HG03066 (cell line): ENCODE measurements around the gene DGKI.

ENCODE experiments used
- ATAC-seq: cut with Tn5 transposase; IDR thresholded peaks from one replicate; pipeline ENCODE4 v1.9.1; 2021; ENCODE audit warnings: low read depth; ENCODE audit not compliant: unreplicated experiment

The DGKI gene

DNA sequence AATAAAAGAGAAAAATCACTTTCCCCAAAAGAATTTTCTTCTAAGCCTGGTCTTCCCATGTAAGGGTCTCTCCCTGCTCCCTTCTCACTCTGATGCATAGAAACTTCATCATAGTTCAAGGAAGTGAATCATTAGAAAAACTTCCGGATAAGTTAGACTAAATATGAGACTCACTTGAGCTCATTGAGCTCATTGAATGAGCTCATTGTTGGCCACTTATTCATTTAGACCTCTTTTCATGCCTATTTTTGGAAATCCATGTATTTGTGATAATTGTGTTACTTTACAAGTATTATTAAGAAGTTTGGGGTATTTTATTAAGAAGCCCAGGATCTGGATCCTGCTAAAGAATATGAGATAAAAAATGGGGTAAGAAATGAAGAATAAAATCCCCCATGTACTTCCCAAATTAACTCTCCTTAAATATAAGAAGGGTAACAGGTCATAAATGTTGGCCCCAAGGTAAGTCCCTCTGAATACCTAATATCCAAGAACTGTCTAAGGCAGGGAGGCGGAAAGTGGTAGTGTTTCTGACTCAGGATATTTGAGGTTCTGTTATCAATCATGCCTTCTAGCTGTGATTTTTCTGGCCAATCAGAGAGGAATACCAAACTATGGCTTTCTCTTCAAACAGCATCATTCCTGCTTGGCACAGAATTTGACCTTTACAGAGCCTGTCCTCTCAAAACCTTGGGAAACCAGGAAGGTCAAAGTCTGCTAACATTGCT is 266.7 kb downstream of the DGKI start:
- ATAC-seq = no peak

DNA sequence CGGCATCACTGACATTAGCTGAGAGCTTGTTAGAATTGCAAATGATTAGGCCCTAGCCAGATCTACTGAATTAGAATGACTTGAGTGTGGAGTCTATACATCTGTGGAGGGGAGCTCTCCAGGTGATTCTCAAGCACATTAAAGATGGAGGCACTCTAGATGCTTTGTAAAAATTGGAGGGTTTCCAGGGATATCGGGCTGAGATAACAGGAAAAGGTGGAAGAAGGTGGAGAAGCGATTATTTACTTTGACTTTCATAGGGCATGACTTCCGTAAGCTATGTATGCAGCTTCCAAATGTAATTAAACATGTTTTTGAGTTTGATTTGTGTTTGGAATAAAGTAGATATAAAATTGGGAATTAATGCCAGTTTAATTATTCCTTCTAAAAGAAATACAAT is 268.2 kb downstream of the DGKI start:
- ATAC-seq = no peak

DNA sequence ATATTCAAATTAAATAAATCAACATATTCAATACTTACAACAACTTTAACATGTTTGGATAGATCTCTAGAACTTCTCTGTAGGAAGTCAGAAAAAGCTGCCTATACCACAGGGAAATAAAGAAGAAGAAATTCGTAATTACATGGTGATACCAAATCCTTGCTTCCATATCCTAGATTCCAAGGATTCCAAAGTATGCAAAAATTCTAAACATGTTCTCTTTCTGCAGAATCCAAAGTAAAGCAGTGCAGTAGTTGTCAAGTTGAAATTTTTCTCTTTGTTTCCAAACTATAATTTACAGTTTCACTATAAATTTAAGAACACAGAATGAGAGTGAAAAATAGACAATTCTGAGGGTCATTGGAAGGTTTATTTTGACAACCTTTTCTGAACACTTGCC is 269.6 kb downstream of the DGKI start:
- no peak for ATAC-seq

DNA sequence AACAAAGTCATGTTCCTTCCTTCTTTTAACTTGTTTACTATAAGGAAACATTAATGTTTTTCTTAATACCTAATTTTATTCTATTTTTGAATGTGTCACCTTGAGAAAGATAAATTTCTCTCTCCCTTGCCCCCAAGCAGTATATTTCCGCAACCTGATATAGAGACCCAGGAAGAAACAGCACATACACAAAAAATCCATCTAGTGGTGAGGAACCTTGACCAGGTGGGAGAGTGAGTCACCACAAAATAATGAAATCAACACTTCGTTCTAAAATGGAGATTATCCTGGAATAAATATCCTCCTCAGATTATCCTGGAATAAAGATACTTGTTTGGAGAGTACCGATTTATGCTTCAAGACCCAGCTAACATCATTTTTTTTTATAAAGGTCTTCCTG is 270.3 kb downstream of the DGKI start:
- no peak for ATAC-seq

DNA sequence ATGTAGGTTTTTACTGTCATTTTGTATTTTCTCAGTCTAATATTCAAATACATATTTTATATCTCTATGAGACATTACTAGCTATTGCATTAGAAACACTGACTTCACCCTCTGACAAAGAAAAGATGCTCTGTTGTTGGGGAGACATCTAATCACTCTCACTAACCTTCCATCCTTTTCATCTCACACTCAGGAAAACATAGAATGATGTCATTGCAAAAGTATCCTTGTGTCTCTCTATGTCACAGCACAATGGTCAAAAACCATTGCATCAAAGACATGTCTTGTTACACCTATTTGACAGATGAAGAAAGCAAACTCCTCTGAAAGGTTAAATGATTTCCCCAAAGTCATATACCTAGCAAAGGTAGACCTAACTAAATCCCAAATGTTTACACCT is 272.0 kb downstream of the DGKI start:
- ATAC-seq = no peak

DNA sequence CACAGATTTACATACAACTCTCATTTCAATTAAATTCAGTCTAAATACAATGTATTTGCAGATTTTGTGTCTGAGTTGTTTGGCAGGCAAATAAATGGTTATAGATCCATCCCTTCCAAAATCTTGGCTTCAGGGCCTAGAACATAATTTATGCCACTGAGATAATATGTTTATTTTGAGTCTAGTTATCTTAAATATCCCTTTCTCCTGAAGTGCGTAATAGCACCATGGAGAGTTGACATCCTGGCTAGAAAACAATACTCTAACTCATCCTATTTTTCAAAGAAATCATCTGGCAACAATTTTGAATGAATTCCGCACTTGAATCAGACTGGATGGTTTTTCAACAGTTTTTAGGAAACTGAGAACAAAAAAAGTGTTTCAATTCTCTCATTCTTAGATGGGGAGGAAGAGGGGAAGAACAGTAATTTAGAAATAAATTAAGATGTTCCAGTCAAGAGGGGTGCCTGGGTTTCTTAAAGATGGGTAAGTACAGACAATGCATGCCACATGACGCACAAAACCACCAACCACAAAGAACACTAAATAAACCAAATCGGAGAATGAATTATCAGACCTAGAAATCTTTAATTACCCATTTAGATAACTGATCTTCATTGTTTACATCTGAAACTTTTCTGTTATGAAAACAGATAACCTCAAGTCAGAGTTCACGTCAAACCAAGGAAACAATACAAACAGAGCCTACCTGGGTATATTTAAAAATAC is 274.6 kb downstream of the DGKI start:
- no peak for ATAC-seq

DNA sequence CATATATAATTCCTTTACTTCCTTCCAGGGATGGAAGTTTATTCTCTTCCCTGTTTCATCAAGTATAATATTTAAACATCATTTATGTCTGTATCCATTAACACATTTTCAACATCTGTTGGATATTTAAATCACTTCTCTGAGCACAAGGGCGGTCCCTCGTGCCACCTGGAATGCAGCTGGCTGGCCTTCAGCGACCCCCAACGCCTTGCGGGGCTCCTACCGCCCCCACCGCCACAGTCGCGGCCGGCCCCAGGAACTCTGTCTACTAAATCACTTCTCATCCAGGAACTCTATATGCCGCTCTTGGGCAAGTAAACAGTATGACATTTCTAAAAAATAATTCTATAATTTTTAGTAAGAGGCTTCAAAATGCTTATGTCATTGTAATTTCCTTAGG is 282.1 kb downstream of the DGKI start:
- no peak for ATAC-seq

DNA sequence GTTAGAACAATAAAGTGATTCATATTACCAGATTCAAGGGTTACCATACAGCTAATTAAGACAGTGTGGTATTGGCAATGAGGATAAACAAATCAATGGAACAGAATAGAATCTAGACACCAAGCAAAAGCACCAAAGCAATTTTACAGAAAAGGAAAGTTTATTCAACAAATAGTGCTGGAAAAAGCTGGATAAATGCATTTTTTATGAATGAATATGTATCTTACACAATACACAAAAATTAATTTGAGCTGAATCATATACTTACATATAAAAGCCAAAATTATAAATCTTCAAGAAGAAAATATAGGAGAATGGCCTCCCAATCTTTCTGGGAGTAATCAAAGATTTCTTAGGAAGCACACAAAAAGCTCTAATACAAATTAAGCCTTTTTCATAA is 282.8 kb downstream of the DGKI start:
- no peak for ATAC-seq

DNA sequence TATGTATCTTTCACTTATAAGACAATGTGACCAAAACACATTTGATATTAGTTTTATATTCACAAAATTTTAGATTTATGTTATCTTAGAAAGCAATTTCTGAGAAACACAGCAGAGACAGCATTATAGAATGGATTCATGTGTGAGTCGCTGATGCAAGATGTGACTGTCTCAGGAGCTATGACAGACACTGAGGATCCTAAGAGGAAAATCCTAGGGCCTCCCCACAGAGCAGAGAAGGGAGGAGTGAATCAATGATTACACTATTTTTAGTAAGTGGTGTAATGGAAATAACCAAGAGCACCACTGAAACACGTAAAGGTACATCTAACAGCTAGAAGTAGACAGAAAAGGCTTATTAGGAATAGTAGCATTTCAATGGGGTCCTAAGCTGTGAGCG is 299.3 kb downstream of the DGKI start:
- no peak for ATAC-seq

DNA sequence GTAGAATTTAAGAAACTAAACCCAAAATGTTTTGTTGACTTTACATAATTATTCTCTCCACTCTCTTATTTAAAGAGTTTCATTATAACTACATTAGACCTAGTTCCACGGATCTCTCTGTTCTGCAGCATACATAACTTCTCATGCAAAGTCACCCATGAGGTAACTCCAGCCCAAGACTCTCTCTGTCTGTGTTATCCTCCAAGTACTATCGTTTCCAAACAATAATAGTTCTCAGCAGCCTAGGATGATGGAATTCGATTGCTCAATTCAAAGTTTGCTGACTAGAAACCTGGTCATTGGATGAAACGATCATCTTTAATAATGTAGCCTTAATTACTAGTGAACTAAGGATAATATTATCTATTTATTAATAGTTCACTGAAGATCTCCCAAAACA is 300.1 kb downstream of the DGKI start:
- no peak for ATAC-seq

DNA sequence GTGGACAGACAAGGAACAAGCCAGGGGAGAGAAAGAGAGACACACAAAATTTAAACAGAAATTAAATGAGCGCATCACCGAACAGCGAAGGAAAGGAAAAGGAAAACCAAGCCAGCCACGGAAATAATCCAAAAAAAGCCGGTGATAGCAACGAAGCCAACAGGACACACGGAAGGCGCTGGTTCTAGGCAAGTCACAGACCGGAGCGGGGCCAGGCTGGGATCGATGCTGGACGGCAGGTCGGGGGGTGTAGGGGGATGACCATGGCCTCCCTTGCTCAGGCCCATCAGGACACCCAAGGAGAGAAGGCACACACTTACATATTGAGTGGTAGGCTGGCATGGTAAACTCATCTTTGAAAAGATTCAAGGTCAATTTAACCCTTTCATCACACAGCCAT is 300.8 kb downstream of the DGKI start:
- no peak for ATAC-seq

DNA sequence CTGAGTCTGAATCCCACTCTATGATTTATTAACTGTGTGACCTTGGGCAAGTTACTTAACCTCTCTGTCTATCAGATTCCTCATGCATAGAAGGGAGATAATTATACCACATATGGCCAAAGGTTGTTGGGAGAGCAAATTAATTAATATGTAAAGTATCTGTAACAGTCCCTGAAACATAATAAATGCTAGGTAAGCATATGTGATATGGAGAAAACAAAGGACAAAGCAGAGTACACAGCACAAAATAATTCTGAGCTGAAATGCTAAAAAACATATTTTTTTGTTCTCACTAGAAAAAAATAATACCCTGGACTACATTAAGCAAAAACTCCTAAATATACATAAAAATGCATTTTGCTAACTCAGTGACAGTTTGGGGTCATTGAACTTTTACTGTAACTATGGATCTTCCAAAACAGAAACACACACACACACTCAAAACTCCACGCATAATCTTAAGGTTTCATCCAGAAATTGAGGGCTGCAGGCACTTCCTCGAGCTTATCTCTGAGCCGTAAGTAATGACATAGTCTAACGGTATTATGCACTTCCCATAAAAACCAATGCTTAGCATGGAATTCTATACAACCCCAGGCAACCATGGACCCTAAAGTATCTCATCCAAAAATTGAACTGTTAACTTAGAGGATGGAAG is 301.6 kb downstream of the DGKI start:
- no peak for ATAC-seq

DNA sequence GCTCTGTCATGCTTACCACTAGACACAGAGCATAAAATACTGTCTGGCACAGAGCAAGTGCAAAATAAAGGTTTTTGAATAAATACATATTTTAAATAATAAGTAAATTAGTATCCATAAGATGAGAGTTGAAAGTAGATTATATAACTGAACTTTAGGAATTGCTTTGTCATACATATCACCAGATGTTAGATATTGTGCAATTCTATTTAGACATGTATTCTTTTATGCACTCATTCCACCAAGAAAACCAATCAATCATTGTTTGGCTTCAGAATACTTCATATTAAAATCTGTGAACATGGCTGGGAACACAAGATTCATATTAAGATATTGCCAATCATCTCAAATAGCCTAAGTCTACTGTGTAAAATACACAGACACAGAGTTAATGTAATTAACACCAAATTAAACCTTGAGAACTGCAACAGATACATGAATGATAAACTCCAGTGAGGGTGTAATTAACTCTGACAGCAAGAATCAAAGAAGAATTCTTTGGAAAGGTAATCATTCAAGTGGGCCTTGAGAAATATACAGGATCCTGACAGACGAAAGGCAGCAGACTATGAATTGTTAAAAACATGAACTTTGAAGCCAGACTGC is 302.2 kb downstream of the DGKI start:
- ATAC-seq = no peak

DNA sequence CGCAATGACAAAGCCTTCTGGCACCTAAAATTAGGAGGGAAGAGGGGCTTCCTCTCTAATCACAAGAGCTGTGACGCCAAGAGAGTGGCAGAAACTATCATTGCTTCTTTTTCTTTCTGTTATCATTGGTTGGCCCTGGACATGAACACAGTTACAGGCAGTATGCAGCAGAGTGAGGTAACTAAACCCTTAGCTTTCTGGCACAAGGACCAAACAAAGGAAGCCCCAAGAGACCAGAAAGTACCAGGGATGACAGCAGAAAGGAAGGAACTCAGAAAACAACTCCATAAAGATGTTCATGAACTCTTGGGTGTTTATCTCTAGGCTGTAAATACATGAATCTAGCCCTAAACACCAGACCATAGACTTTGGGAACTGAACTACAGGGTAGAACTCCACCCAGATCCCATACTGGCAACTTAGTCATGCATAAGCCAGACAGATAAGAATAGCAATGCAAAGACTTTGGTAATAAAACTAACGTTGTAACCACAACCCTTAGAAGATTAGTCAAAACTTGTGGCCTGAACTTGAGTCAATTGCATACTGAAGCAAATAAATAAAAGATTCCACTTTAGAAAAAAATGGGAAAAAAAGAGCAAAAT is 307.6 kb downstream of the DGKI start:
- no peak for ATAC-seq

DNA sequence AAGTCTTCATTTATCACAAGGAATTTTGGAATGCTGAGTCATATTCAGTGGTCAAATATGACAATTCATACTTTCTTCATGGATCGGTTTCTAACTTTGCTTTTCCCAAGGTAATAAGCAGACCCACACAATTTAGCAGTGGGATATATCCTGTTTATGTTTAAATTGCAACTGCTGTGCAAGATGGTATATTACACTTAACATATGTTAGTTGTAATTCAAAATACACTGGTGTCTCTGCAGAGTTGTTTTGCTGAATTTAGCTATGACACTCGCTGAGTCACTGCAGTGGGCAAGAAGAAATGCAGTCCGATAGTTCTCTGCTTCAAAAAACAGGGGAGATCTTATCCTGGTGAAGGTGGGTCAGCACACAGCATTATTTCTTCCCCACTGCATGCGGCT is 308.4 kb downstream of the DGKI start:
- no peak for ATAC-seq

DNA sequence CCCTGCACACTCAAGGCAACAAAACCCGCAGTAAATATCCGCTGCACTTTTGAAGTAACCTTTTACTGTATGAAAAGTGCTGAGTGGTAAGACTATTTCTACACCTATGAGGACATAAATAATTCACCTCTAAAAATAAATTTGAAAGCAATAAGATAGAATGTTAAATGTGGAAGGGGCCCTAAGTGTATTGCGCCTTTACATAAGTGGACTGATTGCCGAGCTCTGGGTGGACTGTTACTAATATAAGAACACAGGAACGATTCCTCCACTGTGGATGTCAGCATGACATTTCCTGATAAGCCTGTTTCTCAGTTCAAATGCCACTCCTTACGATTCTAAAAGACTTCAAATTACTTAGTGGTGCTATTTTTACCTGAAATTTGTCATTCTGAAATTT is 311.2 kb downstream of the DGKI start:
- ATAC-seq = no peak

DNA sequence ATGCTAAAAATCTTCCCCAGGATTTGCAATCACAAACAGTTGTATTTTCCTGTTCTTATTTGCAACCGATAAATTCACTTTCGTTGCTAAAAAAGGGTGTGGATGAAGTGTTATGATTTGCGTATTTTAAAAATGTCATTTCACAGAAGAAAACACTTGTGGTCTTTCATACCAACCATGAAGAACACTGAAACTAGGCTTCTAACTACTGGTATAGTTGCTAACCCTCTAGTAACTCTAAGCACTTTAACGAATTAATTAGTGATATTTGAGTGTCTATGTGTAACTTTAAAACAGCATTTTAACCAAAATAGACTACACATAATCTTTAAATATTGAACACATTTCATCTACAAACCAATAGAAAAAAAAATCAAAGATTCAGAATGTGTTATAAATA is 315.1 kb downstream of the DGKI start:
- ATAC-seq = no peak

DNA sequence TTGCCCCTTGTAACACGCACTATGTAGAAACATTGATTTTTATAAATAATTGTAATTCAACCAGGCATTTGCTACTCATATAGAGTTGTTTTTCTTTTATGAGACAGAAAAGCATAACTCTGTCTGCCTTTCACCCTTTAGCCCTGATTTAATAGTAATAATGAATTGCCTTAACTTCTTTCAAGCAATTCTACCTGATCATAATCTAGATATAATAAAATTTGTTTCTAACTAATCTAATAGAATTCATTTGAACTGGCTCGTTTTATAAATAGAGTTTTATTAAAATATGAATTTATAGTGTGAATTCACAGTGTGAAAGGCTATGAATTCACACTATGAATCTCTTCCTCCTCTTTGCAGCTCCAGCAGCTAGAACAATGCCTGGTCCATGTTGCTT is 319.1 kb downstream of the DGKI start:
- no peak for ATAC-seq

DNA sequence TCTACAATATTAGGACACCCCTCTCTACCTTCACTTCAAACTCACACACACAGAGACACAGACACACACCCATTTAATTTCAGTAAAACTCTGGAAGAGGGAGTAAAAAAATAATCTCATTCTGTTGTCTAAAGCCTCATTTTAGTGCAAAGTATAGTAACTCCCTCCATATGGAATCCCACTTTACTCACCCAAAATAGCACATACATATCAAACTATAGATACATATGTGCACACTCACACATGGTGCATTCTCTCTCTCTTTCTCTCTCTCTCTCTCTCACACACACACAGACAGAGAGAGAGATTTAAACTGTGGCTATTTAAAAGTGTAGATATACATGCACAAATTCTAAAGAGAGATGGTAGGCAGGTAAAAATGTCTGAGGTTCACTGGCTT is 323.6 kb downstream of the DGKI start:
- no peak for ATAC-seq

DNA sequence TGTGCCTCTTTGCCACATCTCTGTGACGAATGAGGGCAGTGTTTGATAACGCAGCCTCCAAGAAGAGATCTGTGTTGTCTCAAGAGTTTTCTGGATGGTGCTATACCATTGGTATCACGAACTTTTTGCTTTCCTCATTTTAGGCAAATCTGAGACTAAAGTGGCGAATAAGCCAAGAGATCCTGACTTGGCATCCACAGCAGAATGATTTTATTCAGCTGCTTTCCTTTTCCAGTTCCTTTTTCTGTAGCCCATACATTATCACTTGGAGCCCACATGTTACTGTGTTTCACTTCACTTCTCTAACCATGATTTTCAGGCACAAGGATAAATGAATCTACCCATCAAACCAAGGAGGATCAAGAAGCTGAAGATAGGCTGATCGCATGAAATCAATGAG is 325.3 kb downstream of the DGKI start:
- ATAC-seq = no peak

DNA sequence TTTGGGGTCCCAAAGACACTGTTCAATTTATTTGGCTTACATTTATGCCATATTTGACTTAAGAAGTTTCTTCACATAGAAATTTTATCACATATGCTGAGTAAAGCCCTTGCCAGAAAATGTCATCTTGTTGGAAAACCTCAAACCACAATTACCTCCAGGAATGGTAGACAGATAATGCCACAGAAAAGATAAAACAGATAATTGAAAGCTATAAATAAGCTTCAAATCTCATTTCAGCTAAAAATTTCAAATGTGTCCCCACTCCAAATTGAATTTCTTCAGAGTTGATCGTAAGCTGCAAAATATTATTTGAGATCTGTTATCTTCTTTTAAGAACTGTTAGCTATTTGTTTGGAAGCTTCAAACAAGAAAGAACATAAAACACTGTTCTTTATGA is 326.8 kb downstream of the DGKI start:
- ATAC-seq = no peak
